NCI-H2107 treated with DMSO at 0.1 percent for 48 hours (cell line): ENCODE results near the gene MAP1LC3C.

ENCODE experiments used
- DNase-seq: peaks from one replicate; lab custom pipeline; 2025; ENCODE audit not compliant: unreplicated experiment; lab: John Stamatoyannopoulos, UW

Gene MAP1LC3C

GRCh38 chr1:241999026-241999425, at the start of gene MAP1LC3C:
Gene MAP1LC3C (minus strand): TSS chr1:241999098. CDS start chr1:241999008, 90 bp downstream.
- DNase-seq, result no peak

GRCh38 chr1:242043165-242043564, 44.3 kb upstream of the MAP1LC3C start:
- no peak for DNase-seq

GRCh38 chr1:242034392-242034791, 35.5 kb upstream of the MAP1LC3C start:
- DNase-seq, result no peak

GRCh38 chr1:242033447-242033846, 34.5 kb upstream of the MAP1LC3C start:
- no peak for DNase-seq

GRCh38 chr1:242030071-242030470, 31.2 kb upstream of the MAP1LC3C start:
- no peak for DNase-seq

- no peak for DNase-seq
Measured at GRCh38 chr1:242025681-242026080, 26.8 kb upstream of the MAP1LC3C start.

GRCh38 chr1:242023805-242024204, 24.9 kb upstream of the MAP1LC3C start:
- no peak for DNase-seq

GRCh38 chr1:242019018-242019417, 20.1 kb upstream of the MAP1LC3C start:
- no peak for DNase-seq

GRCh38 chr1:242017580-242018233, 18.8 kb upstream of the MAP1LC3C start:
- peak; percentile 85 for DNase-seq

- no peak for DNase-seq
Measured at GRCh38 chr1:242016479-242016878, 17.6 kb upstream of the MAP1LC3C start.

- DNase-seq, result no peak
Measured at GRCh38 chr1:242011894-242012660, 13.2 kb upstream of the MAP1LC3C start.

- no peak for DNase-seq
Measured at GRCh38 chr1:242008826-242009495, 10.1 kb upstream of the MAP1LC3C start.

- DNase-seq, result no peak
Measured at GRCh38 chr1:242006976-242007375, 8.1 kb upstream of the MAP1LC3C start.

- DNase-seq, result no peak
Measured at GRCh38 chr1:242005866-242006535, 7.1 kb upstream of the MAP1LC3C start.

GRCh38 chr1:242004751-242005495, 6.0 kb upstream of the MAP1LC3C start:
- no peak for DNase-seq

- no peak for DNase-seq
Measured at GRCh38 chr1:242002510-242002909, 3.6 kb upstream of the MAP1LC3C start.

GRCh38 chr1:242002072-242002471, 3.2 kb upstream of the MAP1LC3C start:
- DNase-seq, result no peak

- DNase-seq, result no peak
Measured at GRCh38 chr1:242000434-242000833, 1.5 kb upstream of the MAP1LC3C start.

GRCh38 chr1:241998412-241998921, 431 bp downstream of the MAP1LC3C start:
- DNase-seq, result no peak

GRCh38 chr1:241997401-241997998, 1.4 kb downstream of the MAP1LC3C start:
- DNase-seq, result no peak
